GM18867 (cell line): ENCODE results near the gene PEAK1.
"Not testable (repeated sequence)": the region's sequence is repeated elsewhere in the genome, so short reads cannot be mapped to it uniquely, and the experiment has no call there.

Source experiments
- ATAC-seq: cut with Tn5 transposase; IDR thresholded peaks from one replicate; pipeline ENCODE4 v1.9.1; 2021; ENCODE audit warnings: mild to moderate bottlenecking, moderate library complexity; ENCODE audit not compliant: unreplicated experiment

PEAK1 gene

GRCh38 chr15:77181305-77182074 is 238.4 kb downstream of the PEAK1 start:
- peak; percentile 63 for ATAC-seq

DNA sequence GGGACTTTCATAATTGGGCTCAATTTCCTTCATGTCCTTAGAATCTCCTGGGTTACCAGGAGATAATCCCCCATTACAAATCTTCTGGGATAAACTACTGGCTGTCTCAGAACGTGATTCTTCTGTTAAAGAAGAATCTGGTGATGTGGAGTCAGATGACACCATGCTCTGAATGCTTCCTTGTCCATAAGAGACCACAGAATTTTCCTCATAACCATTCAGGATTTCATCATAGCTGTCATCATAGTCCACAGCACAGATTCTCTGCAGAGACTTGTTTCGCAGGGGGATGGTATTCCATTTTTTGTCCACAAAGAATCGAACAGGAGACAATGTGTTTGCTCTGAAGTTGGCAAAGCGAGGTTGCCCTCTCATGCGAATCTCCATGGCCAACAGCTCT is 239.1 kb downstream of the PEAK1 start:
- ATAC-seq: no peak

DNA sequence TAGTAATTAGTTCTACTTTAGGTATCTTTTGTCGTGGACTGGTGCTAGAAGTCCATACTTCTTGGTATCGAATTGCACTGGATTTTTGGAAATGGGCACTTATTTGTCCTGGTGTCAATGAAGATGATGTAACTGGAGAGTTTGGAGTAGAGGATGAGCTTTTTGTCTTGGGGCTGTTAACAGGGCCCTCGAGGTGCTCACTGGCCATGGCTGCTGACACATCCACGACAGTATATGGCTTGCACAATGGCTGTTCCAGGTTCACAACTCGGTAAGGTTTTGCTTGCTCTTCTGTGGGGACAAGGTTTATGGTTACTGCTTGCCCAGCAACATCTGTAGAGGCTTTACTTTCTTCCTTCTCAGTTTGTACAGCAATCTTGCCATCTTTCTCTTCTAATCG is 239.6 kb downstream of the PEAK1 start:
- ATAC-seq: no peak

DNA sequence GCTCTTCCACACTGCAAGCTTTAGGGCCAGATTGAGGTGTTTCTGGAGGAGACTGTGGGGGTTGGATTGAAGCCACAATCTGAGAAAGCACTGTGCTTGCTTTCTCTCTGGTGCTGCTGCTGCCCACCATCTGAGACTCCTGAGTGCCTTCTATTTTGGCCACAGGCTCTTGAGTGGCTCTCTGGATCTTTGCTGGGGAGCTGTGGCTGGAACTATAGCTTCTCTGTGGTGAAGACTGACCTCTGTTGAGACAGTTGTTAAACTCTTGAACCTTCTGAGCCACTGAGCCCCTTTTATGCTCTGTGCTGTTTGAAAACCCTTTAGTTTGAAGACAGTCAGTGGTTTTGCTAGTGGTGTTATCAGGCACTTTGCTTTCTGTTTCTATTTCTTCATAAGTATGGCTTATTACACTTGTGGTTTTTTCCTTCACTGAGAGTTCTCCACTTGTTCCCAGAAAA is 240.3 kb downstream of the PEAK1 start:
- ATAC-seq: peak; percentile 59

DNA sequence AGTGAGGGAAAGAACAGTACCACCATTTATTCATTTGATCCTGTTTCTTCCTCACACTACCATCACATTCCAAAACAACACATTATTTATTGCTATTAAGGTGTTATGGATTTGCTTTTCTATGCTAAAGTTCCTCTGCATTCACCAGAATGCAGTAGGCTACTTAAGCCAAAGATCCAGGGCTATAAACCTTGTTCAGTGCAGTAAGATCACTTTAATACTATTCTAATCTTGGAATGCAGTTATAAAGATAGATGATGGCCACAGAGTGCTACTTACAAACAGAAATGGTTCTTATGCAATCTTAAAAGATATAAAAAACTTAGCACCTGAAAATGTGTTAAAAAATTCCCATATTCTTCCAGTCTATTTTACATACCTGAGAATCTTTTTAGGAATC is 241.5 kb downstream of the PEAK1 start:
- no peak for ATAC-seq

GRCh38 chr15:77176148-77176547 is 243.8 kb downstream of the PEAK1 start:
- ATAC-seq: not testable (repeated sequence)

GRCh38 chr15:77173487-77173886 is 246.4 kb downstream of the PEAK1 start:
- ATAC-seq: no peak

DNA sequence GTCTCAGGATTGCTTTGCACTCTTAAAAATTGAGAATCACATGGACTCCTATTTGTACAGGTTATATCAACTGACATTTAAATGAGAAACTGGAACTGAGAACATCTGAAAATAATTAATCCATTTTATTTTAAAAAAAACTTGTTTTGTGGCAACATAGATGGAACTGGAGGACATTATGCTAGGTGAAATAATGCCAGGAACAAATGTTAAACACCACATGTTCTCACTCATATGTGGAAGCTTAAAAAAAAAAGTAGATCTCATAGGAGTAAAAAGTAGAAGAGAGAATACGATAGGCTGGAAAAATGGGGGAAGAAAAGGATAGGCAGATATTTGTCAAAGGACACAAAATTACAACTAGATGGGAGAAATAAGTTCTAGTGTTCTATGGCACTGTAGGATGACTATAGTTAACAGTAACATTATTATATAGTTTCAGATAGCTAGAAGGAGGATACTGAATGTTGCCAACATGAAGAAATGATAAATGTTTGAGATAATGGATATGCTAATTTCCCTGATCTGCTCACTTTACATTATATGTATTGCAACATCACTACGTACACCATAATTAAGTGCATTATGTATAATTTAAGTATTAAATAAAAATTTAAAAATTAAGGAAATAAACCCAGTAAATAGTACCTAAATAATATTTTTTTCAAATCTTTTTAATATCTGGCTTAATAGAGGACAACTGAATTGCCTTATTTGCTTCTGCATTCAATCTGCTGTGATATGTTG is 248.5 kb downstream of the PEAK1 start:
- no peak for ATAC-seq

GRCh38 chr15:77168616-77169015 is 251.3 kb downstream of the PEAK1 start:
- no peak for ATAC-seq

DNA sequence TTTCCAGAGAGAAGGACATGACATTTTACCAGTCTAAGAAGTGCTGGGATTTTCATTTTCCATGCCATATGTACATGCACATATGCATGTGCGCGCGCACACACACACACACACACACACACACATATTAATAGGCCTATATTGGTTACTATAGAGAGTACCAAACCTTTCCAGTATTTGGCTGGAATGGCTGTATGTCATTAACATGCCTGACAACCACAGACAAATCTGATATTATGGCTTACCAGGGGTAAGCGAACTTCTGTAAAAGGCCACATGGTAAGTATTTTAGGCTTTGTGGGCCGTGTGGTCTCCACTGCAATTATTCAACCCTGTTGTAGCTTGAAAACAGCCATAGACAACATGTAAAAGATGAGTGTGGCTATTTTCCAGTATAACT is 251.8 kb downstream of the PEAK1 start:
- no peak for ATAC-seq

DNA sequence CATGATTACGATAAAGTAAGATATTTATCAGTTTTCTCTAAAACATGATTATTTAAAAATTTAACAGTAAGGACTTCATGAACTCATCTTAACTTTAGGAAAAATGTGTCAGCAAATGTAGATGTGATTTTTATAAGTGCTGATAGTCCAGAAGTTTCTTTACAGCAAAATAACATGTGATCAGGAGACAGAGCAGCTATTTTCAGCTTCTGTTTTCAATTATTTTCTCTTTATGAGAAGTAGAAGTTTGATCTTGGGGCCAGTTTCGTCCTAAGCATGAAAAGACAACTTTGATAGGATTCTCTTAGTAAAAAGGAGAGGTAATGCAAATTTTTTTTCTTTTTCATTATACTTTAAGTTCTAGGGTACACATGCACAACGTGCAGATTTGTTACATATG is 252.5 kb downstream of the PEAK1 start:
- ATAC-seq: no peak

GRCh38 chr15:77163781-77164384 is 256.0 kb downstream of the PEAK1 start:
- ATAC-seq: no peak

DNA sequence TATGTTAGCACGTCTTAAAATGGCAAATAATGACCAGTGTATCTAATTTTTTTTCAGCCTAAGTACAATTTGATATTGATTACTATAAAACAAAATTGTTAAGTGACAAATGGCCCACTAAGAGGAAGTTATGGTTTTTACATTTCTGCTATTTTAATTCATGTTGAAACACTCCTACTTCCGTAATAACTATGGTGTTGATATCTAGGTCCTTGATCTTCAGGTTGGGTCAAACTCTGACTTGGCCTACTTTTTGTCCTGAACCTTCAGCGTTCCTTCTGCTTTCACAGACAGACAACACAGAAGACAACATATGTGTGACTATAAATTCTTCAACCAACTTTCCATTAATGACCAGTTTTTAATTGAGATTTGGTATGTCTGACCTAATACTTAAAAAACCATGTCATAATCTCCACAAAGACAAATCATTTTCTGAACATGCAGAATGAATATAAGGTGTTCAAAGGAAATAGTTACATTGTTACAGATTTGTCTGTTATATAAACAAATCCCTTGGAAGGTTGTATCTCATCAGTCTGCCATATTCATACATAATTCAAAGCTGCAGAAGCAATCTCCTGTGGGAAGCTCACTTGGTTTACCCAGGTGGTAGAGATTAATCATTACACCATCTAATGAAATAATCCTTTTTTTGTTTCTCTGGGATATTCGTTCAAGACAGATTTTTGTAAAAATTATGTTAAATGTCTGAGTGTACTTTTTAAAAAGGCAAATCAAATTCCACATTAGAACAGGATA is 256.9 kb downstream of the PEAK1 start:
- no peak for ATAC-seq

GRCh38 chr15:77160562-77161478 is 259.1 kb downstream of the PEAK1 start:
- no peak for ATAC-seq

DNA sequence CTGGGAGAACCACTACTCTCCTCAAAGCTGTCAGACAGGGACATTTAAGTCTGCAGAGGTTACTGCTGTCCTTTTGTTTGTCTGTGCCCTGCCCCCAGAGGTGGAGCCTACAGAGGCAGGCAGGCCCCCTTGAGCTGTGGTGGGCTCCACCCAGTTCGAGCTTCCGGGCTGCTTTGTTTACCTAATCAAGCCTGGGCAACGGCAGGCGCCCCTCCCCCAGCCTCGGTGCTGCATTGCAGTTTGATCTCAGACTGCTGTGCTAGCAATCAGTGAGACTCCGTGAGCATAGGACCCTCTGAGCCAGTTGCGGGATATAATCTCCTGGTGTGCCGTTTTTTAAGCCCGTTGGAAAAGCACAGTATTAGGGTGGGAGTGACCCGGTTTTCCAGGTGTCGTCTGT is 263.9 kb downstream of the PEAK1 start:
- ATAC-seq: not testable (repeated sequence)

GRCh38 chr15:77148191-77148590 is 271.7 kb downstream of the PEAK1 start:
- no peak for ATAC-seq

- no peak for ATAC-seq
Observed at GRCh38 chr15:77145370-77145769, 274.5 kb downstream of the PEAK1 start.

GRCh38 chr15:77144492-77145070 is 275.3 kb downstream of the PEAK1 start:
- no peak for ATAC-seq

- ATAC-seq: no peak
Observed at GRCh38 chr15:77144026-77144425, 275.9 kb downstream of the PEAK1 start.

GRCh38 chr15:77143616-77144015 is 276.3 kb downstream of the PEAK1 start:
- ATAC-seq: no peak
